GM08714 (cell line): ENCODE measurements around the gene NKX6-2.
"Not testable (repeated sequence)": the region's sequence is repeated elsewhere in the genome, so short reads cannot be mapped to it uniquely, and the experiment has no call there.

ENCODE experiments used
- H3K4me3 ChIP-seq: fragments of 200-500 bp; sonication (Bioruptor generic); 2 replicates; pipeline ENCODE4 v1.5.1; 2014; ENCODE audit warnings: mild to moderate bottlenecking, low read length, inconsistent platforms
- ZNF274 ChIP-seq: IDR thresholded peaks from 2 replicates; pipeline ENCODE4 v1.6.1; 2012; ENCODE audit warnings: mild to moderate bottlenecking, low read depth, low read length

Gene NKX6-2

GRCh38 chr10:132807621-132808049, 21.7 kb upstream of the NKX6-2 start:
- no peak overlapping the region for H3K4me3 ChIP-seq
- no peak for TF ChIP-seq ZNF274

- H3K4me3 ChIP-seq, result no peak overlapping the region
- TF ChIP-seq ZNF274, result no peak
Measured at GRCh38 chr10:132806561-132807003, 20.6 kb upstream of the NKX6-2 start.

GRCh38 chr10:132806110-132806509, 20.2 kb upstream of the NKX6-2 start:
- no peak overlapping the region for H3K4me3 ChIP-seq
- TF ChIP-seq ZNF274, result no peak

GRCh38 chr10:132805599-132805998, 19.7 kb upstream of the NKX6-2 start:
- no peak for TF ChIP-seq ZNF274
- no peak overlapping the region for H3K4me3 ChIP-seq

- TF ChIP-seq ZNF274, result no peak
- H3K4me3 ChIP-seq, result no peak overlapping the region
Measured at GRCh38 chr10:132804785-132805426, 19.0 kb upstream of the NKX6-2 start.

- no peak overlapping the region for H3K4me3 ChIP-seq
- TF ChIP-seq ZNF274, result no peak
Measured at GRCh38 chr10:132804287-132804686, 18.3 kb upstream of the NKX6-2 start.

- H3K4me3 ChIP-seq, result no peak overlapping the region
- no peak for TF ChIP-seq ZNF274
Measured at GRCh38 chr10:132803416-132804210, 17.7 kb upstream of the NKX6-2 start.

- no peak overlapping the region for H3K4me3 ChIP-seq
- no peak for TF ChIP-seq ZNF274
Measured at GRCh38 chr10:132802694-132803320, 16.9 kb upstream of the NKX6-2 start.

GRCh38 chr10:132802048-132802447, 16.1 kb upstream of the NKX6-2 start:
- TF ChIP-seq ZNF274, result no peak
- no peak overlapping the region for H3K4me3 ChIP-seq

GRCh38 chr10:132799865-132800264, 13.9 kb upstream of the NKX6-2 start:
- TF ChIP-seq ZNF274, result no peak
- no peak overlapping the region for H3K4me3 ChIP-seq

GRCh38 chr10:132798876-132799275, 12.9 kb upstream of the NKX6-2 start:
- no peak for TF ChIP-seq ZNF274
- no peak overlapping the region for H3K4me3 ChIP-seq

GRCh38 chr10:132798403-132798802, 12.5 kb upstream of the NKX6-2 start:
- no peak overlapping the region for H3K4me3 ChIP-seq
- TF ChIP-seq ZNF274, result no peak

- not testable (repeated sequence) for H3K4me3 ChIP-seq
Measured at GRCh38 chr10:132797986-132798385, 12.0 kb upstream of the NKX6-2 start.

GRCh38 chr10:132796846-132797245, 10.9 kb upstream of the NKX6-2 start:
- no peak overlapping the region for H3K4me3 ChIP-seq
- no peak for TF ChIP-seq ZNF274
